ENCODE measurements around the gene TRIM28. TPM values are rescaled to one million over a fixed set of nuclear protein-coding genes. Genes with fewer than 3 reads are reported as not detected.

Gene TRIM28
- total RNA-seq, 1 donor from 2014 or later, result 233 TPM

- no peaks in the 10 kb centered on the region for H3K9me3 ChIP-seq
- ATAC-seq (no peak), DNase-seq (no peak)
- intact Hi-C loops (cut with DNase I), result no loop called here
- peaks cover 41% of the 10 kb centered on the region for H3K36me3 ChIP-seq
- peaks cover 42% of the 10 kb centered on the region for H3K4me1 ChIP-seq
- H3K27me3 ChIP-seq (ENCODE audit: low read depth), result no peaks in the 10 kb centered on the region
- peak overlapping the region; percentile 99 for H3K27ac ChIP-seq
- no peak for TF ChIP-seq CTCF (IDR thresholded peaks at IDR 0.05)
- H3K4me3 ChIP-seq, result peak overlapping the region; percentile 66
These were observed 12.9 kb downstream of the TRIM28 start for GRCh38 chr19:58556622-58557220.

GRCh38 chr19:58557221-58558065 lies 13.6 kb downstream of the TRIM28 start:
- peaks cover 3% of the 10 kb centered on the region for H3K27me3 ChIP-seq (ENCODE audit: low read depth)
- no peak for TF ChIP-seq CTCF (IDR thresholded peaks at IDR 0.05)
- intact Hi-C loops (cut with DNase I), result no loop called here
- H3K9me3 ChIP-seq, result no peaks in the 10 kb centered on the region
- peaks cover 34% of the 10 kb centered on the region for H3K36me3 ChIP-seq
- DNase-seq (no peak), ATAC-seq (no peak)
- H3K27ac ChIP-seq, result peak overlapping the region; percentile 99
- H3K4me1 ChIP-seq, result peaks cover 50% of the 10 kb centered on the region
- H3K4me3 ChIP-seq, result peak overlapping the region; percentile 66

GRCh38 chr19:58558066-58558622 lies 14.3 kb downstream of the TRIM28 start, which contains the start of gene UBE2M:
Gene UBE2M (minus strand): TSS chr19:58558611. CDS start chr19:58558381, 230 bp downstream.
- H3K4me3 ChIP-seq, result peak within 1 kb of the TSS; percentile 66
- DNase-seq (peak; percentile 83), ATAC-seq (no peak)
- peaks cover 6% of the 10 kb centered on the region for H3K27me3 ChIP-seq (ENCODE audit: low read depth)
- TF ChIP-seq CTCF (IDR thresholded peaks at IDR 0.05), result no peak
- peak within 1 kb of the TSS; percentile 99 for H3K27ac ChIP-seq
- H3K9me3 ChIP-seq, result no peaks in the 10 kb centered on the region
- H3K36me3 ChIP-seq, result peaks cover 27% of the 10 kb centered on the region
- H3K4me1 ChIP-seq, result peaks cover 57% of the 10 kb centered on the region
- intact Hi-C loops (cut with DNase I), result no loop called here

GRCh38 chr19:58558623-58559274 lies 14.9 kb downstream of the TRIM28 start:
- peaks cover 54% of the 10 kb centered on the region for H3K4me1 ChIP-seq

More at GRCh38 chr19:58558623-58559274, 14.9 kb downstream of the TRIM28 start:
- Histone ChIP-seq H3K27me3 (ENCODE audit: low read depth) (peaks cover 6% of the 10 kb centered on the region), H3K27ac (peak overlapping the region; percentile 99), H3K9me3 (no peaks in the 10 kb centered on the region), H3K4me3 (peak overlapping the region; percentile 66), H3K36me3 (peaks cover 20% of the 10 kb centered on the region)
- ATAC-seq (peak; percentile 87 to 90), DNase-seq (peak; percentile 99)
- no peak for TF ChIP-seq CTCF (IDR thresholded peaks at IDR 0.05)
- intact Hi-C loops (cut with DNase I), result no loop called here
